Ishikawa (cell line): ENCODE data around the gene ID1.

Experiments
- EGR1 ChIP-seq: IDR thresholded peaks from 2 replicates; pipeline ENCODE4 v1.6.1; 2012
- FOXM1 ChIP-seq: IDR thresholded peaks from 2 replicates; pipeline ENCODE4 v1.6.1; 2012; ENCODE audit warnings: low read depth, borderline replicate concordance
- RAD21 ChIP-seq: IDR thresholded peaks from 2 replicates; pipeline ENCODE4 v1.6.1; 2012; ENCODE audit warnings: low read depth
- TCF12 ChIP-seq: IDR thresholded peaks from 2 replicates; pipeline ENCODE4 v1.6.1; 2012; ENCODE audit warnings: low read depth
- TF ChIP-seq, protein P1 (sequence below): IDR thresholded peaks from 2 replicates; pipeline ENCODE4 v1.6.1; 2012
- TF ChIP-seq, protein P2 (sequence below): IDR thresholded peaks from 2 replicates; pipeline ENCODE4 v1.6.1; 2012

DNA sequence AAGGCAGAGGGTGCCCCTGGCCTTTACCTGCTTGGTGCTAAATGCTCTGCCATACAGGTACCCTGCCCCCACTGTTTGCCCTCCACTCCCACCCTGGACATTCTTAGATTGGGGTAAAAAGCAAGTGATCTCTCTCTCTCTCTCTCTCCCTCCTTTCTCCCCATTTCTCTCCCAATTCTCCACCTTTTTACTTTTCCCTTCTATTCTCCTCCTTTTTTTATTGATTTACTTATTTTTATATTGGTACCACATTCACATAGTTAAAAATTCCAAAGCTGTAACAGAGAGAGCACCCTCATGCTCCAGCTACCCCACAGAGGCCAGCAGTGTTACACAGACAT is 37.7 kb upstream of the ID1 start:
- no peak for TF ChIP-seq FOXM1
- TF ChIP-seq, protein P1, sequence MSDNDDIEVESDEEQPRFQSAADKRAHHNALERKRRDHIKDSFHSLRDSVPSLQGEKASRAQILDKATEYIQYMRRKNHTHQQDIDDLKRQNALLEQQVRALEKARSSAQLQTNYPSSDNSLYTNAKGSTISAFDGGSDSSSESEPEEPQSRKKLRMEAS, result no peak
- TF ChIP-seq EGR1, result no peak
- no peak for TF ChIP-seq RAD21
- TF ChIP-seq, protein P2, sequence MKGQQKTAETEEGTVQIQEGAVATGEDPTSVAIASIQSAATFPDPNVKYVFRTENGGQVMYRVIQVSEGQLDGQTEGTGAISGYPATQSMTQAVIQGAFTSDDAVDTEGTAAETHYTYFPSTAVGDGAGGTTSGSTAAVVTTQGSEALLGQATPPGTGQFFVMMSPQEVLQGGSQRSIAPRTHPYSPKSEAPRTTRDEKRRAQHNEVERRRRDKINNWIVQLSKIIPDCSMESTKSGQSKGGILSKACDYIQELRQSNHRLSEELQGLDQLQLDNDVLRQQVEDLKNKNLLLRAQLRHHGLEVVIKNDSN, result no peak
- TF ChIP-seq TCF12, result no peak
